GM12872 (cell line): Measurements from ENCODE around the gene SCAF8.

Experiments
- CTCF ChIP-seq: IDR thresholded peaks from 3 replicates; pipeline ENCODE4 v1.5.1; 2011; ENCODE audit warnings: low read depth, mild to moderate bottlenecking, low read length, moderate library complexity; ENCODE audit not compliant: insufficient read depth

SCAF8 gene

GRCh38 chr6:154703124-154703523 lies 30.1 kb upstream of the SCAF8 start:
- TF ChIP-seq CTCF = no peak

DNA sequence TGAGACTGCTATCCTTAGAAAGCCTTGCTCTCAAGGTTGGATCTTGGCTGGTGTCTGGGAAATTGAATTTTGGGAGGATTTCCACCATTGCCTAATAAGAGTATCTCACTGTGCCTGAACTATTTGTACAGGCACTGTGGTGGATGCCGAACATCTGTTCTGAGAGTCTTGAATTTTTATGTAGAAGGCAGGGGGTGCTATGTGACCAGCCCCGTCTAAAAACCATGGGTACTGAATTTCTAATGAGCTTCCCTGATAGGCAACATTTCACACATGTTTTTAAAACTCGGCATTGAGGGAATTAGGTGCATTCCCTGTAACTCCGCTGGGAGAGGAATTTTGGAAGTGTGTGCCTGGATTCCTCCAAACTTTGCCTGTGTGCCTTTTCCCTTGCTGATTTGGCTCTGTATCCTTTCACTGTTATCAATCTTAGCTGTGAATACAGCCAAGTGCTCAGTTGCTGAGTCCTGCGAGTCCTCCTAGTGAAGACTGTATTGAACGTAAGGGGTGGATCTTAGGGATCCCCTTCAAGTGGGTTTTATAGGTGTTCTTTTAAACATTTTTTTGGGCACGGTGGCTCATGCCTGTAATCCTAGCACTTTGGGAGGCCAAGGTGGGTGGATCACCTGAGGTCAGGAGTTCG lies 27.6 kb upstream of the SCAF8 start:
- 0 out of 3 replicates have a peak, but pooled peaks have one; percentile 3 for TF ChIP-seq CTCF

- TF ChIP-seq CTCF = no peak
These were observed 26.8 kb upstream of the SCAF8 start for GRCh38 chr6:154706389-154706788.

DNA sequence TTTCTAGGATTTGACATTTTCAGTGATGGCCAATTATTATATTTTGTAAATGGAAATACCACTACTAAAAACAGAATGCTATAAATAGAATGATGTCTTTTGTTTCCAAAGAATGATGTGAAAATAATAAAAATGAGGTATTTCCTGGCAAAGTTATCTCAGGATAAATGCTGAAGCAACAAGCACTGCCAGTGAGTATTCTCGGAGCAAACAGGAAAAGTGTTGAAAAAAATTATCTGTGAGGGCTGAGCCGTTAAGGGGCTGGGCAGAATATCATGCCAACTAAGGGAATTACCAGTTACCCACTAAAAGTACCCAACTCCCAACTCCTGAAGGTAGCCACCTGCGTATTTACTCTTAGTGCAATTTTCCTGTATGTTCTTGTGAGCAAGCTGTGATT lies 23.6 kb upstream of the SCAF8 start:
- TF ChIP-seq CTCF = no peak

- no peak for TF ChIP-seq CTCF
These were observed 22.5 kb upstream of the SCAF8 start for GRCh38 chr6:154710689-154711088.

DNA sequence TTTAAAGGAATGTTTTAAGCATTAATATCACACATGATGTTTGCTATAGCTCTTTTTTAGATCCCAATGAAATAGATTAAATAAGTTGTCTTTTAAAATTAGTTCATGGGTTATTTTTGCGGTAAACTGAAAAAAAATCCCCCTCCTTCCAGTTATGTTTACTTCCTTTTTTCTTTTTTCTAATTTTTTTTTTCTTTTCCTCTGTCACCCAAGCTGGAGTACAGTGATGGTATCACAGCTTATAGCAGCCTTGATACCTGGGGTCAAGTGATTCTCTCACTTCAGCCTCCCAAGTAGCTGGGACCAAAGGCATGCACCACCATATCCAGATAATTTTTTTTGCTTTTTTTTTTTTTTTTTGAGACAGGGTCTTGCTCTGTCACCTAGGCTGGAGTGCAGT lies 17.8 kb upstream of the SCAF8 start:
- no peak for TF ChIP-seq CTCF

- no peak for TF ChIP-seq CTCF
These were observed 13.8 kb upstream of the SCAF8 start for GRCh38 chr6:154719433-154719832.
